H1 (cell line): ENCODE data around the gene DYDC1. TPM values are rescaled to one million over a fixed set of nuclear protein-coding genes. Genes with fewer than 3 reads are reported as not detected.

ENCODE experiments used
- CTCF ChIA-PET: fragments of 300-600 bp; sonication (Branson Sonifier 250); formaldehyde crosslinking; loops from one replicate; lab custom pipeline; 2021; ENCODE audit not compliant: partially characterized antibody; lab: Charles Lee
- POLR2A ChIA-PET: fragments of 300-600 bp; sonication (Branson Sonifier 250); formaldehyde crosslinking; loops from one replicate; lab custom pipeline; 2021; ENCODE audit warnings: inconsistent platforms; ENCODE audit not compliant: partially characterized antibody; lab: Charles Lee
- DNase-seq, 2 experiments: peaks; one replicate each; pipeline versions ENCODE4 v3.0.0 to v3.0.0-alpha.2; 2010 to 2022; ENCODE audit warnings: low spot score in 2 of 2, low read depth in 1 of 2, mixed read lengths in 1 of 2
- FAIRE-seq: peaks from 2 replicates; lab custom pipeline; 2011; peaks lifted over from hg19 to GRCh38; lab: Jason Lieb, UNC
- H2AFZ ChIP-seq: 2 replicates; pipeline ENCODE4 v1.8.1; 2012; ENCODE audit warnings: low read length, inconsistent platforms
- H2AK5ac ChIP-seq: 2 replicates; pipeline ENCODE4 v1.6.1; 2013; ENCODE audit warnings: low read depth, low read length
- H2BK120ac ChIP-seq: replicated peaks from 2 replicates; pipeline ENCODE3; 2013; ENCODE audit warnings: low read depth, low read length, inconsistent platforms
- H2BK12ac ChIP-seq: 2 replicates; pipeline ENCODE4 v1.6.1; 2013; ENCODE audit warnings: low read depth, low read length
- H2BK15ac ChIP-seq: 2 replicates; pipeline ENCODE4 v1.6.1; 2013; ENCODE audit warnings: low read length
- H2BK20ac ChIP-seq: 2 replicates; pipeline ENCODE4 v1.6.1; 2013; ENCODE audit warnings: low read length
- H2BK5ac ChIP-seq: 2 replicates; pipeline ENCODE4 v1.6.1; 2013; ENCODE audit warnings: low read depth, low read length
- H3K14ac ChIP-seq: 2 replicates; pipeline ENCODE4 v1.6.1; 2013; ENCODE audit warnings: inconsistent platforms; ENCODE audit not compliant: insufficient read length
- H3K18ac ChIP-seq: 2 replicates; pipeline ENCODE4 v1.6.1; 2013; ENCODE audit warnings: low read length; ENCODE audit errors: extremely low read depth
- H3K23ac ChIP-seq: 2 replicates; pipeline ENCODE4 v1.6.1; 2013; ENCODE audit warnings: inconsistent platforms; ENCODE audit not compliant: insufficient read length
- H3K23me2 ChIP-seq: 2 replicates; pipeline ENCODE4 v1.6.1; 2013; ENCODE audit warnings: low read depth, low read length
- H3K27ac ChIP-seq: 2 replicates; pipeline ENCODE4 v1.6.1; 2011; ENCODE audit warnings: low read depth, low read length, inconsistent platforms
- H3K27me3 ChIP-seq, 4 experiments: replicated peaks in 1 of 4; 1 replicate in 1 of 4; 2 replicates in 3 of 4; pipeline versions ENCODE4 v1.6.1 to v1.8.1; 2011 to 2013; ENCODE audit warnings: low read length in 3 of 4, mild to moderate bottlenecking in 3 of 4, inconsistent platforms in 2 of 4, mixed read lengths in 2 of 4, moderate library complexity in 1 of 4; ENCODE audit not compliant: control insufficient read depth in 3 of 4, insufficient read depth in 3 of 4; ENCODE audit errors: extremely low read depth in 1 of 4
- H3K36me3 ChIP-seq, 4 experiments: 2 replicates each; pipeline versions ENCODE4 v1.6.1 to v1.8.1; 2011 to 2013; ENCODE audit warnings: mild to moderate bottlenecking in 4 of 4, low read length in 3 of 4, moderate library complexity in 2 of 4, control low read depth in 1 of 4, inconsistent platforms in 1 of 4; ENCODE audit not compliant: insufficient read depth in 4 of 4, control insufficient read depth in 2 of 4
- H3K4ac ChIP-seq: replicated peaks from 2 replicates; pipeline ENCODE3; 2013; ENCODE audit warnings: low read length, low read depth, mixed read lengths, inconsistent platforms; ENCODE audit not compliant: insufficient read length
- H3K4me1 ChIP-seq, 4 experiments: replicated peaks in 1 of 4; 1 replicate in 1 of 4; 2 replicates in 3 of 4; pipeline versions ENCODE4 v1.6.1 to v1.8.1; 2011 to 2013; ENCODE audit warnings: low read length in 3 of 4, inconsistent platforms in 2 of 4, mixed read lengths in 1 of 4; ENCODE audit not compliant: insufficient read depth in 4 of 4, control insufficient read depth in 3 of 4
- H3K4me2 ChIP-seq, 2 experiments: 2 replicates each; pipeline versions ENCODE4 v1.6.1 to v1.8.1; 2011 to 2013; ENCODE audit warnings: low read depth in 2 of 2, low read length in 2 of 2, control low read depth in 1 of 2, inconsistent platforms in 1 of 2, mild to moderate bottlenecking in 1 of 2; ENCODE audit not compliant: insufficient read depth in 1 of 2
- H3K4me3 ChIP-seq, 4 experiments: fragments of 200-600, 300-600 bp in 1 of 4; sonication (generic), shearing (Covaris generic), sonication (Bioruptor Twin) in 1 of 4; 2 replicates each; pipeline versions ENCODE4 v1.5.1 to v1.8.1; 2011 to 2016; ENCODE audit warnings: low read length in 4 of 4, low read depth in 3 of 4, control low read depth in 2 of 4, inconsistent platforms in 2 of 4, mild to moderate bottlenecking in 2 of 4, mixed read lengths in 1 of 4, moderate library complexity in 1 of 4; ENCODE audit not compliant: insufficient read depth in 2 of 4; ENCODE audit errors: extremely low read depth in 1 of 4
- H3K56ac ChIP-seq: replicated peaks from 2 replicates; pipeline ENCODE3; 2013; ENCODE audit warnings: low read depth, mild to moderate bottlenecking, mixed read lengths, low read length, inconsistent platforms; ENCODE audit not compliant: insufficient read length
- H3K79me1 ChIP-seq: 2 replicates; pipeline ENCODE4 v1.6.1; 2013; ENCODE audit warnings: low read depth, low read length, control low read depth
- H3K79me2 ChIP-seq, 2 experiments: 2 replicates each; pipeline versions ENCODE4 v1.6.1 to v1.8.1; 2012 to 2013; ENCODE audit warnings: low read length in 2 of 2, mild to moderate bottlenecking in 2 of 2, inconsistent platforms in 1 of 2; ENCODE audit not compliant: insufficient read depth in 2 of 2, control insufficient read depth in 1 of 2
- H3K9ac ChIP-seq, 4 experiments: replicated peaks in 1 of 4; 1 replicate in 1 of 4; 2 replicates in 3 of 4; pipeline versions ENCODE4 v1.6.1 to v1.8.1; 2011 to 2013; ENCODE audit warnings: low read depth in 3 of 4, low read length in 3 of 4, control low read depth in 2 of 4, mild to moderate bottlenecking in 2 of 4, moderate library complexity in 2 of 4, inconsistent platforms in 1 of 4; ENCODE audit errors: extremely low read depth in 1 of 4
- H3K9me3 ChIP-seq, 2 experiments: 2 replicates each; pipeline versions ENCODE4 v1.6.1 to v1.8.1; 2012 to 2013; ENCODE audit warnings: mild to moderate bottlenecking in 2 of 2, moderate library complexity in 2 of 2, control low read depth in 1 of 2, inconsistent platforms in 1 of 2, low read depth in 1 of 2, low read length in 1 of 2, mixed read lengths in 1 of 2; ENCODE audit not compliant: insufficient read depth in 2 of 2
- H4K20me1 ChIP-seq, 2 experiments: replicated peaks in 1 of 2; 2 replicates each; pipeline versions ENCODE3 to v1.8.1; 2011 to 2013; ENCODE audit warnings: inconsistent platforms in 2 of 2, low read length in 2 of 2, mild to moderate bottlenecking in 1 of 2; ENCODE audit not compliant: insufficient read depth in 2 of 2, control insufficient read depth in 1 of 2
- H4K5ac ChIP-seq: 2 replicates; pipeline ENCODE4 v1.6.1; 2013; ENCODE audit warnings: low read length, low read depth, mixed read lengths, inconsistent platforms; ENCODE audit not compliant: insufficient read length
- H4K8ac ChIP-seq: 2 replicates; pipeline ENCODE4 v1.8.0; 2013; ENCODE audit warnings: mild to moderate bottlenecking, moderate library complexity, low read length, inconsistent platforms; ENCODE audit not compliant: insufficient read depth; ENCODE audit errors: extremely low read depth
- H4K91ac ChIP-seq: replicated peaks from 2 replicates; pipeline ENCODE3; 2013; ENCODE audit warnings: low read length, mixed read lengths, inconsistent platforms; ENCODE audit not compliant: insufficient read length
- CBX8 ChIP-seq: fragments of 300-800, 300-1000 bp; sonication (generic); IDR thresholded peaks from 2 replicates; pipeline ENCODE4 v1.7.1; 2016; ENCODE audit warnings: low read depth, low read length, borderline replicate concordance
- CEBPB ChIP-seq: IDR thresholded peaks from 2 replicates; pipeline ENCODE4 v1.6.1; 2012; ENCODE audit warnings: low read depth, low read length
- GTF2F1 ChIP-seq: IDR thresholded peaks from 2 replicates; pipeline ENCODE4 v1.6.1; 2012; ENCODE audit warnings: low read depth, low read length, improper control_type of control experiment, borderline replicate concordance
- HDAC6 ChIP-seq: IDR thresholded peaks from one replicate; pipeline ENCODE4 v1.7.1; 2012; ENCODE audit warnings: low read depth, mild to moderate bottlenecking, inconsistent platforms, low read length, moderate library complexity
- JUN ChIP-seq: IDR thresholded peaks from 2 replicates; pipeline ENCODE4 v1.6.1; 2011; ENCODE audit warnings: low read depth, mild to moderate bottlenecking, improper control_type of control experiment, low read length
- SIX5 ChIP-seq: IDR thresholded peaks from 2 replicates; pipeline ENCODE4 v1.6.1; 2011; ENCODE audit warnings: mild to moderate bottlenecking, low read depth, low read length
- SRF ChIP-seq: IDR thresholded peaks from 2 replicates; pipeline ENCODE4 v1.6.1; 2011; ENCODE audit warnings: mild to moderate bottlenecking, low read depth, low read length, moderate library complexity
- TAF1 ChIP-seq: IDR thresholded peaks from 2 replicates; pipeline ENCODE4 v1.6.1; 2011; ENCODE audit warnings: mild to moderate bottlenecking, low read depth, low read length
- WGBS, 2 experiments: shearing (Covaris generic) in 1 of 2; methylation state at CpG; one replicate each; pipeline versions ENCODE4 v1.1.6 to v1.1.7; 2013 to 2015; ENCODE audit warnings: low lambda C conversion rate in 2 of 2, mixed read lengths in 2 of 2, inconsistent platforms in 1 of 2, low coverage in 1 of 2, missing lambda C conversion rate in 1 of 2; ENCODE audit not compliant: insufficient replicate concordance in 2 of 2, insufficient coverage in 1 of 2, insufficient read length in 1 of 2; ENCODE audit errors: extremely low coverage in 1 of 2, missing lambda C conversion rate in 1 of 2; 5-methylcytosine and 5-hydroxymethylcytosine counted together
- polyA plus RNA-seq, 7 experiments: library from polyadenylated mRNA; depleted of rRNA in 3 of 7; stranded (reverse) in 5 of 7; unstranded in 2 of 7; fragments of >200 nt in 5 of 7; fragments of 200-250 nt in 2 of 7; gene quantifications; 1 replicate in 5 of 7; 2 replicates in 1 of 7; 4 replicates in 1 of 7; pipeline versions ENCODE4 v1.2.1 to v1.2.3, GENCODE V29; 2011 to 2013; ENCODE audit warnings: missing spikeins in 2 of 7, mixed read lengths in 2 of 7
- total RNA-seq: library from RNA; stranded (reverse); fragmentation: NEBNext Ultra II Directional; extraction: Animal tissue kit (Norgen Biotek cat#: 25700); gene quantifications from 2 replicates; pipeline ENCODE4 v1.2.1, GENCODE V29; 2021
- TF ChIP-seq, protein P1 (sequence below): IDR thresholded peaks from 2 replicates; pipeline ENCODE4 v1.6.1; 2012; ENCODE audit warnings: inconsistent platforms

The DYDC1 gene
- total and polyA plus RNA-seq, 2 of the 8 experiments (the other 6 are each of a cell fraction or from before 2014, with no cell fraction given) = not detected

DNA sequence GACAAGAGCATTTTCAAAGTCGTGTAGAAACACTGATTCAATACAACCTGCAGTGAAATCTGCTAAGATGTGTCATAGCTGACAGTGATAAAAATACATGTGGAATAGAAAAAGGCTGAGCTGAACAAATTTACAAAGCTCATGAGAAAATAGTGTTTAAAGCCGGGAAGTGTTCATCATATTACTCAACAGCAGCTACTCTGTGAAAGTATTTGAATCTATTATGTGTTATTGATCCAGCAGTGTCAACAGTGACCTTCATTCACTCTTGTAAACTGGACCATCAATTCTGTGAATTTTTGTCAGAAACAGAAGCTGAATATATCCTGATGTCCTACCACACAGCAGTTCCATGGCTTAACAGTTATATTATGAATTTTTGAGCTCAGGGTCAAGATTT lies 11.6 kb downstream of the DYDC1 start:
- Histone ChIP-seq H2BK20ac (no peak overlapping the region), H3K18ac (no peak overlapping the region), H3K4me1 (no peaks in the 10 kb centered on the region), H3K23me2 (no peaks in the 10 kb centered on the region), H4K5ac (no peak overlapping the region), H3K4ac (no peak overlapping the region), H3K9me3 (no peaks in the 10 kb centered on the region), H2BK15ac (no peak overlapping the region), H4K8ac (no peak overlapping the region), H3K14ac (no peak overlapping the region), H3K27ac (no peak overlapping the region), H3K9ac (no peak overlapping the region), H3K27me3 (no peaks in the 10 kb centered on the region), H4K20me1 (peaks cover 0 to 2% of the 10 kb centered on the region in 2 experiments), H2BK120ac (no peak overlapping the region), H2BK12ac (no peak overlapping the region), H3K36me3 (no peaks in the 10 kb centered on the region), H2BK5ac (no peak overlapping the region), H3K56ac (no peak overlapping the region), H3K79me1 (no peaks in the 10 kb centered on the region), H2AK5ac (no peak overlapping the region), H4K91ac (no peak overlapping the region), H2AFZ (no peak overlapping the region), H3K23ac (no peak overlapping the region), H3K79me2 (no peaks in the 10 kb centered on the region), H3K4me2 (no peak overlapping the region), H3K4me3 (no peak overlapping the region)
- CTCF ChIA-PET = interaction anchor here (0.6 to 1.5 kb wide), 5 partner anchors 10 to 386 kb away, joined by 3 to 5 read pairs (median 4); no protein-coding TSS in a partner anchor
- WGBS, 2 experiments = 73% methylated on average over 2 of the region's 2 CpGs; no CpG with 5 or more reads in 1 of the 2 experiments
- POLR2A ChIA-PET = no interaction called here
- FAIRE-seq (no peak), DNase-seq (no peak)
- TF ChIP-seq CEBPB (no peak), SIX5 (no peak), HDAC6 (no peak), JUN (no peak), CBX8 (no peak), TAF1 (no peak), GTF2F1 (no peak), SRF (no peak)
- TF ChIP-seq, protein P1, sequence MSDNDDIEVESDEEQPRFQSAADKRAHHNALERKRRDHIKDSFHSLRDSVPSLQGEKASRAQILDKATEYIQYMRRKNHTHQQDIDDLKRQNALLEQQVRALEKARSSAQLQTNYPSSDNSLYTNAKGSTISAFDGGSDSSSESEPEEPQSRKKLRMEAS = no peak
